ENCODE measurements around the gene KRTAP16-1.

- TF ChIP-seq EP300 (IDR thresholded peaks at IDR 0.05; ENCODE audit: borderline replicate concordance in 1 of 2, low read depth in 2 of 2, low read length in 2 of 2) (no peak), CTCF (IDR thresholded peaks at IDR 0.05; ENCODE audit: control extremely low read depth in 1 of 3, insufficient read depth in 1 of 3, low read depth in 1 of 3, low read length in 3 of 3) (no peak), BCL11A (IDR thresholded peaks at IDR 0.05; ENCODE audit: low read depth in 2 of 2, low read length in 2 of 2) (no peak), YY1 (IDR thresholded peaks at IDR 0.05; ENCODE audit: low read depth, low read length) (no peak), GABPA (IDR thresholded peaks at IDR 0.05; ENCODE audit: borderline replicate concordance, insufficient read depth, low read length) (no peak), SUZ12 (IDR thresholded peaks at IDR 0.05; ENCODE audit: low read length) (no peak)
These were observed 10.5 kb downstream of the KRTAP16-1 start for GRCh38 chr17:41298458-41299135.
